Ishikawa (cell line): Measurements from ENCODE around the gene ANKRD33B.

Experiments used
- CEBPB ChIP-seq: IDR thresholded peaks from 2 replicates; pipeline ENCODE4 v1.6.1; 2012
- CREB1 ChIP-seq: IDR thresholded peaks from 2 replicates; pipeline ENCODE4 v1.6.1; 2012; ENCODE audit warnings: low read depth
- EGR1 ChIP-seq: IDR thresholded peaks from 2 replicates; pipeline ENCODE4 v1.6.1; 2012
- EP300 ChIP-seq: IDR thresholded peaks from 2 replicates; pipeline ENCODE4 v1.6.1; 2012; ENCODE audit warnings: borderline replicate concordance
- FOXM1 ChIP-seq: IDR thresholded peaks from 2 replicates; pipeline ENCODE4 v1.6.1; 2012; ENCODE audit warnings: low read depth, borderline replicate concordance
- NFIC ChIP-seq: IDR thresholded peaks from 2 replicates; pipeline ENCODE4 v1.6.1; 2012
- RAD21 ChIP-seq: IDR thresholded peaks from 2 replicates; pipeline ENCODE4 v1.6.1; 2012; ENCODE audit warnings: low read depth
- REST ChIP-seq: IDR thresholded peaks from 2 replicates; pipeline ENCODE4 v1.6.1; 2012; ENCODE audit warnings: low read depth, mild to moderate bottlenecking
- TAF1 ChIP-seq: IDR thresholded peaks from 2 replicates; pipeline ENCODE4 v1.6.1; 2012; ENCODE audit warnings: low read depth, mild to moderate bottlenecking
- TCF12 ChIP-seq: IDR thresholded peaks from 2 replicates; pipeline ENCODE4 v1.6.1; 2012; ENCODE audit warnings: low read depth
- TEAD4 ChIP-seq: IDR thresholded peaks from 2 replicates; pipeline ENCODE4 v1.6.1; 2012
- USF1 ChIP-seq: IDR thresholded peaks from 2 replicates; pipeline ENCODE4 v1.6.1; 2012
- YY1 ChIP-seq: IDR thresholded peaks from 2 replicates; pipeline ENCODE4 v1.6.1; 2012; ENCODE audit warnings: low read depth
- ZBTB7A ChIP-seq: IDR thresholded peaks from 2 replicates; pipeline ENCODE4 v1.6.1; 2012; ENCODE audit warnings: low read depth
- TF ChIP-seq, protein P1 (sequence below): IDR thresholded peaks from 2 replicates; pipeline ENCODE4 v1.6.1; 2012

The ANKRD33B gene

DNA sequence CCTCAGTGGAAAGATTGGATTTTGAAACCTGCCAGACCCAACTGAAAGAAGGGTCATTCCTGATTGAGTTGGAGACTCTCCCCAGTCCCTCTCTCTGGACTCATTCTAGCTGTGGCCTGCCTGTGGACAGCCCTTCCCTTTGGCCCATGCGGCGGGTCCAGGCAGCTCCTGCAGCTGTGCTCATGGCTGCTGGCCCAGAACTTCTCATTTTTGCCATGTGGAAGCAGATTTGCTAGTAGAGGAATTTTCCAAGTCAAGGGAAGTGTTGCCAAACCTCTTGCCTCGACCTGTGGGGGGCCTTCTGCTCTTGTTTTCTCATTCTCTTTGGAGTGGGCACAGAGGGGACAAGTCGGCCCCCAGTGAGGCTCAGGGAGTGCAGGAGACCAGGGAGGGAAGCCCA lies 89.2 kb downstream of the ANKRD33B start:
- TF ChIP-seq TCF12 (no peak), CREB1 (no peak), RAD21 (no peak), YY1 (no peak), TEAD4 (no peak), TAF1 (no peak), FOXM1 (no peak), EP300 (no peak), REST (no peak), USF1 (no peak), EGR1 (no peak), NFIC (no peak), CEBPB (no peak), ZBTB7A (no peak)
- TF ChIP-seq, protein P1, sequence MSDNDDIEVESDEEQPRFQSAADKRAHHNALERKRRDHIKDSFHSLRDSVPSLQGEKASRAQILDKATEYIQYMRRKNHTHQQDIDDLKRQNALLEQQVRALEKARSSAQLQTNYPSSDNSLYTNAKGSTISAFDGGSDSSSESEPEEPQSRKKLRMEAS, result no peak

GRCh38 chr5:10653751-10654400 lies 90.0 kb downstream of the ANKRD33B start:
- no peak for TF ChIP-seq TEAD4
- TF ChIP-seq, protein P1, result no peak
- TF ChIP-seq FOXM1, result no peak
- TF ChIP-seq EP300, result no peak
- no peak for TF ChIP-seq RAD21
- TF ChIP-seq TAF1, result no peak
- no peak for TF ChIP-seq USF1
- no peak for TF ChIP-seq ZBTB7A
- TF ChIP-seq CEBPB, result no peak
- TF ChIP-seq EGR1, result no peak
- TF ChIP-seq NFIC, result no peak

GRCh38 chr5:10654566-10654965 lies 90.7 kb downstream of the ANKRD33B start:
- TF ChIP-seq CEBPB (no peak), TEAD4 (no peak), YY1 (no peak), RAD21 (no peak), TCF12 (no peak), TAF1 (no peak), CREB1 (no peak), EP300 (no peak), FOXM1 (no peak)
- TF ChIP-seq, protein P1, result no peak

GRCh38 chr5:10655161-10655971 lies 91.5 kb downstream of the ANKRD33B start:
- TF ChIP-seq NFIC (no peak), REST (no peak), EGR1 (no peak)

DNA sequence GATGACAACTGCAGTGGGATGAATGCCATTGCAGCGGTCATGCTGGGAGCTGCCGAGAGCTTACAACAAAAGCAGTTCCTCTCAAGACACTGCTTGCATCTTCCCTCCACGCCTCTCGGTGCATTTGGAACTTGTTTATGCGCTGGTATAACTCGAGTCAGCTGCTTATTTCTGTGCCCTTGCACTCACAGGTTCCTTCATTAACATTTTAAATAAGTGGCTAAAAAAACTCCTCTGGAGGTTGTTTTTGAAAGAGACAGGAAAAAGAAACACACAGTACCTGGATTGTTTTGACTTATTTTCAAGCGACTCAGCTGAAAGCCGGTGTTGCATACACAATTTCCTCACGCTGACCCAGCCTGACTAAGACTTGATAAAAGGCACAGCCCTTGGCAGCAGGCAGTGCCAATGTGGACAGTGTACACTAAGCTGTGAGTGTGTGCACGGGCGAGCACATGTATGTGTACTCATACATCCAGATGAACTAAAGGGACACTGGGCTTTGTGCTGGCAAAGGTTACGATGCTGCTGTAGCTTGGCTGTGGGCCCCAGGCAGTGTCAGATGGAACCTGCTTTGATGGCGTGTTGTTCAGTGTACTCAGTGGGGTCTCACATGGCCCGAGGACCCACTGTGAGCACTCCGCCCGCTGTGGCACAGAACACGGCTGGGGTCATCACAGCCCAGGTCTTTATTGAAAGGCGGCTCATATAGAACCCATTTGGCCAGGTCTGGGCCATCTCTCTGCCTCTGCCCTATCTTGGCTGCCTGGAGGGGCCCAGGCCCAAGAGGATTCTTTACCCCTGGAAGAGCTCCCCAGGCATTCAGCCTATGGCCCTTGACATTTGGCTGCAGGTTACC lies 92.3 kb downstream of the ANKRD33B start:
- no peak for TF ChIP-seq FOXM1
- TF ChIP-seq, protein P1, result no peak
- no peak for TF ChIP-seq TEAD4
- TF ChIP-seq ZBTB7A, result no peak
- TF ChIP-seq EP300, result no peak
- no peak for TF ChIP-seq YY1
- TF ChIP-seq USF1, result no peak
